Natural killer cell treated with Interleukin-12 subunit alpha and Interleukin-12 subunit beta and Interleukin-15 and Interleukin-18, amount 100 ng/mL, for 72 hours (primary cell): ENCODE results near the gene RAP1GAP. TPM values are rescaled to one million over a fixed set of nuclear protein-coding genes. Genes with fewer than 3 reads are reported as not detected.
"Not testable (repeated sequence)": the region's sequence is repeated elsewhere in the genome, so short reads cannot be mapped to it uniquely, and the experiment has no call there.

Experiments
- ATAC-seq, 2 donors: fragments of 150-1000 bp; cut with Tn5 transposase in 1 of 2; sonication (Bioruptor Pico), chemical (Tn5 transposase) in 1 of 2; 2 replicates each; pipeline ENCODE4 v1.10.0; 2021
- DNase-seq: peaks from one replicate; pipeline ENCODE4 v3.0.0; 2022; ENCODE audit warnings: low spot score
- H3K27ac Mint-ChIP-seq, 2 donors: 1 replicate in 1 of 2; 2 replicates in 1 of 2; pipeline ENCODE4 v1.8.0; 2022; ENCODE audit warnings: mixed read lengths in 2 of 2, mild to moderate bottlenecking in 1 of 2, moderate library complexity in 1 of 2
- H3K27me3 Mint-ChIP-seq, 2 donors: 1 replicate in 1 of 2; 2 replicates in 1 of 2; pipeline ENCODE4 v1.8.0; 2022; ENCODE audit warnings: mixed read lengths in 2 of 2
- H3K36me3 Mint-ChIP-seq: one replicate; pipeline ENCODE4 v1.8.0; 2022; ENCODE audit warnings: mixed read lengths
- H3K4me1 Mint-ChIP-seq, 2 donors: 1 replicate in 1 of 2; 2 replicates in 1 of 2; pipeline ENCODE4 v1.8.0; 2022; ENCODE audit warnings: low read depth in 2 of 2, mixed read lengths in 2 of 2, mild to moderate bottlenecking in 1 of 2
- H3K4me3 Mint-ChIP-seq: one replicate; pipeline ENCODE4 v1.8.0; 2022; ENCODE audit warnings: mixed read lengths
- H3K9me3 Mint-ChIP-seq: 2 replicates; pipeline ENCODE4 v1.8.0; 2022; ENCODE audit warnings: mixed read lengths
- total RNA-seq, 2 donors: library from RNA; stranded (reverse); gene quantifications; one replicate each; pipeline ENCODE4 v1.2.3, GENCODE V29; 2022

RAP1GAP gene
- total RNA-seq, 2 donors from 2014 or later = 0.19 TPM; not detected in 1

GRCh38 chr1:21691739-21692138 lies 22.6 kb upstream of the RAP1GAP start:
- H3K27ac Mint-ChIP-seq = no peak overlapping the region
- H3K4me1 Mint-ChIP-seq = peaks cover 4 to 5% of the 10 kb centered on the region in 2 donors
- H3K36me3 Mint-ChIP-seq = peaks cover 24% of the 10 kb centered on the region
- H3K27me3 Mint-ChIP-seq = no peaks in the 10 kb centered on the region
- H3K4me3 Mint-ChIP-seq = no peak overlapping the region
- no peak for ATAC-seq
- H3K9me3 Mint-ChIP-seq = no peaks in the 10 kb centered on the region
- no peak for DNase-seq

GRCh38 chr1:21689661-21690372 lies 20.7 kb upstream of the RAP1GAP start:
- no peak for ATAC-seq
- Mint-ChIP-seq H3K27me3 (no peaks in the 10 kb centered on the region), H3K9me3 (no peaks in the 10 kb centered on the region), H3K4me1 (no peaks in the 10 kb centered on the region), H3K27ac (no peak overlapping the region), H3K36me3 (peaks cover 32% of the 10 kb centered on the region), H3K4me3 (no peak overlapping the region)
- DNase-seq = no peak

- peaks cover 38% of the 10 kb centered on the region for H3K36me3 Mint-ChIP-seq
- H3K4me1 Mint-ChIP-seq = no peaks in the 10 kb centered on the region
- H3K4me3 Mint-ChIP-seq = no peak overlapping the region
These were observed 17.9 kb upstream of the RAP1GAP start for GRCh38 chr1:21687081-21687529.

GRCh38 chr1:21685946-21686678 lies 17.0 kb upstream of the RAP1GAP start:
- Mint-ChIP-seq H3K4me3 (no peak overlapping the region), H3K36me3 (peaks cover 41% of the 10 kb centered on the region), H3K27ac (no peak overlapping the region)

More at GRCh38 chr1:21687081-21687529, 17.9 kb upstream of the RAP1GAP start:
- DNase-seq (no peak), ATAC-seq (no peak)
- Mint-ChIP-seq H3K9me3 (no peaks in the 10 kb centered on the region), H3K27me3 (no peaks in the 10 kb centered on the region), H3K27ac (no peak overlapping the region)

GRCh38 chr1:21681426-21681825 lies 12.3 kb upstream of the RAP1GAP start:
- no peak overlapping the region for H3K27ac Mint-ChIP-seq
- no peaks in the 10 kb centered on the region for H3K27me3 Mint-ChIP-seq

More at GRCh38 chr1:21685946-21686678, 17.0 kb upstream of the RAP1GAP start:
- H3K27me3 Mint-ChIP-seq = no peaks in the 10 kb centered on the region
- no peaks in the 10 kb centered on the region for H3K9me3 Mint-ChIP-seq
- no peak for ATAC-seq
- no peaks in the 10 kb centered on the region for H3K4me1 Mint-ChIP-seq
- no peak for DNase-seq

GRCh38 chr1:21680918-21681317 lies 11.8 kb upstream of the RAP1GAP start:
- Mint-ChIP-seq H3K4me3 (no peak overlapping the region), H3K27me3 (no peaks in the 10 kb centered on the region), H3K4me1 (no peaks in the 10 kb centered on the region), H3K27ac (no peak overlapping the region), H3K36me3 (peaks cover 28% of the 10 kb centered on the region), H3K9me3 (no peaks in the 10 kb centered on the region)
- ATAC-seq (no peak), DNase-seq (no peak)

More at GRCh38 chr1:21681426-21681825, 12.3 kb upstream of the RAP1GAP start:
- no peak for DNase-seq
- H3K4me1 Mint-ChIP-seq = no peaks in the 10 kb centered on the region
- H3K9me3 Mint-ChIP-seq = no peaks in the 10 kb centered on the region
- H3K4me3 Mint-ChIP-seq = no peak overlapping the region
- no peak for ATAC-seq
- H3K36me3 Mint-ChIP-seq = peaks cover 33% of the 10 kb centered on the region

GRCh38 chr1:21680381-21680780 lies 11.2 kb upstream of the RAP1GAP start:
- no peaks in the 10 kb centered on the region for H3K9me3 Mint-ChIP-seq
- DNase-seq (no peak), ATAC-seq (no peak)
- no peak overlapping the region for H3K27ac Mint-ChIP-seq
- no peaks in the 10 kb centered on the region for H3K27me3 Mint-ChIP-seq
- no peak overlapping the region for H3K4me3 Mint-ChIP-seq
- no peaks in the 10 kb centered on the region for H3K4me1 Mint-ChIP-seq
- H3K36me3 Mint-ChIP-seq = peaks cover 25% of the 10 kb centered on the region

GRCh38 chr1:21677168-21677567 lies 8.0 kb upstream of the RAP1GAP start:
- no peak for DNase-seq
- H3K4me1 Mint-ChIP-seq = no peaks in the 10 kb centered on the region
- peak overlapping the region in 1 of 2 donors; percentile 25 for H3K27ac Mint-ChIP-seq
- H3K4me3 Mint-ChIP-seq = no peak overlapping the region
- no peak for ATAC-seq
- no peaks in the 10 kb centered on the region for H3K27me3 Mint-ChIP-seq
- no peaks in the 10 kb centered on the region for H3K9me3 Mint-ChIP-seq
- peaks cover 4% of the 10 kb centered on the region for H3K36me3 Mint-ChIP-seq

- no peak for ATAC-seq
- Mint-ChIP-seq H3K9me3 (no peaks in the 10 kb centered on the region), H3K36me3 (no peaks in the 10 kb centered on the region), H3K27ac (no peak overlapping the region), H3K27me3 (no peaks in the 10 kb centered on the region), H3K4me1 (no peaks in the 10 kb centered on the region), H3K4me3 (no peak overlapping the region)
- no peak for DNase-seq
These were observed 5.8 kb upstream of the RAP1GAP start for GRCh38 chr1:21674957-21675356.

- not testable (repeated sequence) for H3K4me1 Mint-ChIP-seq, H3K27ac Mint-ChIP-seq, H3K27me3 Mint-ChIP-seq, H3K4me3 Mint-ChIP-seq, ATAC-seq, DNase-seq, H3K36me3 Mint-ChIP-seq, H3K9me3 Mint-ChIP-seq
These were observed 4.7 kb upstream of the RAP1GAP start for GRCh38 chr1:21673853-21674252.

- no peak overlapping the region for H3K4me3 Mint-ChIP-seq
- H3K36me3 Mint-ChIP-seq = no peaks in the 10 kb centered on the region
- H3K27me3 Mint-ChIP-seq = no peaks in the 10 kb centered on the region
- H3K9me3 Mint-ChIP-seq = no peaks in the 10 kb centered on the region
- H3K4me1 Mint-ChIP-seq = no peaks in the 10 kb centered on the region
- ATAC-seq (no peak), DNase-seq (no peak)
- no peak overlapping the region for H3K27ac Mint-ChIP-seq
These were observed 4.2 kb upstream of the RAP1GAP start for GRCh38 chr1:21673277-21673780.

- no peak for DNase-seq
- H3K4me3 Mint-ChIP-seq = no peak overlapping the region
- H3K27me3 Mint-ChIP-seq = peaks cover 0 to 1% of the 10 kb centered on the region in 2 donors
- no peaks in the 10 kb centered on the region for H3K36me3 Mint-ChIP-seq
- no peak for ATAC-seq
- H3K9me3 Mint-ChIP-seq = no peaks in the 10 kb centered on the region
- no peaks in the 10 kb centered on the region for H3K4me1 Mint-ChIP-seq
- no peak overlapping the region for H3K27ac Mint-ChIP-seq
These were observed 3.5 kb upstream of the RAP1GAP start for GRCh38 chr1:21672478-21673276.

- Mint-ChIP-seq H3K27ac (no peak overlapping the region), H3K9me3 (no peaks in the 10 kb centered on the region), H3K27me3 (peaks cover 0 to 3% of the 10 kb centered on the region in 2 donors), H3K4me3 (no peak overlapping the region), H3K4me1 (no peaks in the 10 kb centered on the region), H3K36me3 (no peaks in the 10 kb centered on the region)
- DNase-seq (no peak), ATAC-seq (no peak)
These were observed 2.8 kb upstream of the RAP1GAP start for GRCh38 chr1:21671915-21672314.
